Measurements from ENCODE around the gene GTF2E1.
"Not testable (repeated sequence)": the region's sequence is repeated elsewhere in the genome, so short reads cannot be mapped to it uniquely, and the experiment has no call there.

GTF2E1 gene

DNA sequence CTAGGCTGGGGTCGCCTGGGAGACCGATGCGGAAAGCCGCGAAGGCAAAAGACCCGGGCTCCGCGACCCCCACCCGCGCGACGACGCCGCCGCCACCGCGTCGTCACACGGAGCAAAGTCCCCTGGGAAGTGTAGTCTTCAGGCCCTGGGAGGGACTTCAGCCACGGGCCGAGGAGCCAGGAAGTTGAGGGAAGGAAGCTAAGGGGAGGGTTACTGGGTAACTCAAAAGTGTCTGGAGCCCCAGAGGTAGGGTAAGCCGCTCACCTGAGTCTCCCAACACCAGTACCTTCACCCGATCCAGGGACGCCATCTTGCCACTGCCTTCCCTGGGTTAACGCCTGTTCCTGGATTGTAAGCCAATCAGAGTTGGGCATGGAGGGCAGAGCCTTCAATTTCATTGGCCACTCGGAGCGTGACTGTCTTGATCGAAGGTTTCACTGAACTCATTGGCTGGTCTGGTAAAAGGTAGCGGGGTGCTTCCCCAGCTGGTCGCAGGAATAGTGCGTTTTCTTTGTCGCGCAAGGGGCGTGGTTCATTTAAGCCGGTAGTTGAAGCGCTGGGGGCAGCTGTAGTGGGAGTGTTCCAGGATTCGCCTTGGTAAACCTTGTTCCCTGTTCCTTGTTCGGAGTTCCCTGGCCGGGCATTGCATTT lies at the start of gene GTF2E1, which contains the start of gene RABL3:
Gene GTF2E1 (plus strand): TSS at position 547 of the 651 bp plus-strand sequence. CDS start 7,809 bp downstream, outside the sequence.
Gene RABL3 (minus strand): TSS at position 319 of the 651 bp plus-strand sequence. CDS start 9 bp downstream, at position 310.
- DNase-seq (ENCODE audit: low read depth in 1 of 2, low spot score in 1 of 2) = peak; percentile 86

DNA sequence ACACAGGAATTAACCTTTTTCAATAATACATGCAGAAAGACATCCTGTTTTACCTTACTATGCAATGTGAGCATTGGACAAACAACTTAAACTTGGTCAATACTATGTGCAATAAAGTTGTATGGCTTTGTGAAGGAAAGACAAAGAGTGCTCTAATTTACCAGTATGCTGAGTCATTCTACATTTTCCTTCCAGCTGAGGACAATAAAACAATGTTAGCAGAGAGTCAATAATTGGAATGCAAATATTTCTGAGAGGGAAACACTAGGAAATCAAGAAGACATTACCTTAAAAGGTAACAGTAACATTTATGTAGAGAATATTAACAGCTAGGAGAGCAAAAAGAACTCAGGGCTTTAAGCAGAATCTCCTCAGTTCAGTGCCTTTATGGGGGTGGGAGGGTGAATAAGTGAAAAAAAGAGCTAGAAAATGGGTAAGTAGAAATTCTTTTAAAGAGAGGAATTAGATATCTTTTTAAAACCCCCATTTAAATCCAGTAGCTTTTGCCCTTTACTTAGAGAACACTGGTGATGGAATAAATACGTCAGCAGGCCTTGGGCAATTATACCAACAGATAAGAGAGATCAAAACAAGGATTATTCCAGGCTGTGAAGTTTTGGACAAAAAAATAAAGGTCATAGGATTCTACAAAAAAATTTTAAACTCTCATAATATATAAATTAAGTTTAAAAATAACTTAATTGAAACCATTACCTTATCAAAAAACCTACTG lies 48.9 kb upstream of the GTF2E1 start:
- DNase-seq (ENCODE audit: low read depth in 1 of 2, low spot score in 1 of 2) = no peak

DNA sequence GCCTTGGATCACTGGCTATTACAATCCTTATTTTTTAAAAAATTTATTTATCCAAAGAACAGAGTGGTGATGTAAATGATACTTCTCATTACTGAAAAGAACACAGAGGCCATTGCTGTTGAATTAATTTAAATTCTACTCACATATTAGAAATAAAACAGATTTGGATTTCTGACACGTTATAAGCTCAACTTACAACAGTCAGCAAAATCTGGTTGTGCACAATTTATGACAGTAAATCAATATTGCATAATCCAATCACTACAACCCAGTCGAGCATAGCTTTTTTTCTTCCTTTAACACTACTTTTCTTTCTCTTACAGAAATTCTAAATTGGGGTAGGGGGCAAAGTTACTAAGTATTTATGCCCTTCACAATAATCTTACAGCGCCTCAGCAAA lies 43.2 kb upstream of the GTF2E1 start:
- no peak for DNase-seq (ENCODE audit: low read depth in 1 of 2, low spot score in 1 of 2)

DNA sequence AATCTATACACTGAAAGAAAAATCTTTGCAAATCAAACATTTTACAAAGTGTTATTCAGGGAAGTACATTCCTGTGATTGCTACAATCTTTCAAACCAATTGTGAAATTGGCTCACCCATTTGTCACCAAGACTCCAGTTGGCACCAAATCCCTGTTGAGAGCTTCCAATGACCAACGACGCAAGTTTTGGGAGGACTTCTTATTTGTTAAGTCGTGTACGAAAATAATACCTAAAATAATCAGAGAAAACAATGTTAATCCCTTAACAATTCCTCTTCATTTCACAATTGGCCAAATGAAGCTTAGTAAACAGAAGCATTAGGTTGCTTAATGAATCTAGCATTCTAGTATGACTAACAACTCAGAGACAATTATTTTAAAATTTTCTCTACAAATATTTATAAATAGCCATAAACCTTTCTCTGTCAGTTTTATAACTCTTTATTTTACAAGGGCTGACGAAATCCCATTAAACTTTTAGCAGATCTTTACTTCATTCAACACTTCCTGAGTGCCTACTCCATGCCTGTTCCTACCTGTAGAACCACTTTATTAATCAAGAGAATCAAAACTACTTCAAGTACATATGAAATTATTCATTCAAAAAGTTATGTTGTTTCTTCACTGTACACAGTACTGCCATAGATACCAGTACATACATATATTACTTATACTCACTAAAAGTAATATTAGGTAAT lies 36.5 kb upstream of the GTF2E1 start:
- DNase-seq (ENCODE audit: low read depth in 1 of 2, low spot score in 1 of 2) = no peak

DNA sequence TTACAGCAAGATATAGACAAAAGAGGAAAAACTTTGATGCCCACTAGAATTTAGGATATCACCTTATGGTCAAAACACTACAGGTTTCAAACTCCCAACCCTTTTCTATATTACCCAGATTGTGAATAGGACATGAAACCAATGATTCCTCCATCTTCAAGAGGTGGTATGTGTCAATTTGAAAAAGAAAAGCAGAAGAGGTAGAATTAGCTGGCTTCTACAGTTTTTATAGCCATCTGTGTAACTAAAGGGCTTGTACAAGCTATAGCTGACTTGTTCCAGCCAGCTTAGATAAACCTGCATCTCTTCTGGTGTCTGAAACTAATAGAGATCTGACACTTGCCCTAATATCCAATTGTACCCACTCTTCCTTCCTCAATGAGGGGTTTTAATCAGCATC lies 35.6 kb upstream of the GTF2E1 start:
- no peak for DNase-seq (ENCODE audit: low read depth in 1 of 2, low spot score in 1 of 2)

DNA sequence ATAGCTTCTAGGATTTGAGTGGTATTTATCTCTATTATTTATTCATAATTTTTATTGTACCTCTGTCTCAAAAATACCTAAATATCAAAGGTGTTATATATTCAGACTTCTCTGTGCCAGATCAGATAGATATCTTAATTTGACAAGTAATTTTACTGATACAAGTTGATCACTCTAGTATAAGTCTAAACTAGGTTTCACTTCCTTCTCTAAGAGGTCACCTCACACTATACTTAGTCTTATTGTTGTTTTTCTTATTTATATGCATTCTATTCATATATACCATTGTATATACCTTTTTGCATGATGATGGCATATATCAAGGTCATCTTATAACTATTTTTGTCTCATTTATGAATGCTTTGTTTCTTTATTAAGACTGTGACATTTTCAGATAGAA lies 34.1 kb upstream of the GTF2E1 start:
- DNase-seq (ENCODE audit: low read depth in 1 of 2, low spot score in 1 of 2) = no peak

DNA sequence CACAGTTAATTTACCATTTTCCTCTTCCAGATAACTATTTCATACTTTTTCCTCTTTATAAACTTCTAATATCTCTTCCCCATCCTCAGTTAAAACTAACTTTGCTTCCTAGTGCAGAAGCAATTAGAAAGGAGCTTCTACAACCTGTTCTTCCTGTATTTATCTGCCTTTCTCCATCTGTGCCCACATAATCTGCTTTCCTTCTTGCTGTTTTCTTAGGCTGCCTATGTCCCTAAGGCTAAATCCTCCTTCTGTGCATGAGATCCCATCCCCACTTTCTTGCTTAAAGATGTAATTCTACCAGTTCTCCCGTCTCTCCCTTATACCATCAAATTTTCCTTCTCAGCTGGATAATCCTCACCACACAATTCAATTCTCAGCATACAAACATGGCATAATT lies 32.2 kb upstream of the GTF2E1 start:
- DNase-seq (ENCODE audit: low read depth in 1 of 2, low spot score in 1 of 2) = no peak

DNA sequence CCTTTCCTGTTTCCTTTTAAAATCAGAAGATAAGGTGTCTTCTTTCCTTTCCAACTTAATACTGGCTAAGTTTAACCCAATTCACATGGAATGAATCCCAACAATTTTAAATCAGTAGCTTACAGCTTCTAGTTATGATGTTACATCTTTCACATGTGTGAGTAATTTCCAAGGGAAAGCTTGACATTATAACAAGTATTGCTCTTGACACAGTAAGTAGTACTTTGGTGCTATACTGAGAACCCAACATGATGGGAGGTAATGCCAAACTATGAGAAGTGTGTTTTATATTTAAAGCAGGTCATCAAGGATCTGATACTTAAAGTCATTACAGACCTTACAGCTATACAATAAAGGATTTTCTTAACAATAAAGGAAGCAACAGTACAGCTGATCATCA lies 29.3 kb upstream of the GTF2E1 start:
- DNase-seq (ENCODE audit: low read depth in 1 of 2, low spot score in 1 of 2) = no peak

DNA sequence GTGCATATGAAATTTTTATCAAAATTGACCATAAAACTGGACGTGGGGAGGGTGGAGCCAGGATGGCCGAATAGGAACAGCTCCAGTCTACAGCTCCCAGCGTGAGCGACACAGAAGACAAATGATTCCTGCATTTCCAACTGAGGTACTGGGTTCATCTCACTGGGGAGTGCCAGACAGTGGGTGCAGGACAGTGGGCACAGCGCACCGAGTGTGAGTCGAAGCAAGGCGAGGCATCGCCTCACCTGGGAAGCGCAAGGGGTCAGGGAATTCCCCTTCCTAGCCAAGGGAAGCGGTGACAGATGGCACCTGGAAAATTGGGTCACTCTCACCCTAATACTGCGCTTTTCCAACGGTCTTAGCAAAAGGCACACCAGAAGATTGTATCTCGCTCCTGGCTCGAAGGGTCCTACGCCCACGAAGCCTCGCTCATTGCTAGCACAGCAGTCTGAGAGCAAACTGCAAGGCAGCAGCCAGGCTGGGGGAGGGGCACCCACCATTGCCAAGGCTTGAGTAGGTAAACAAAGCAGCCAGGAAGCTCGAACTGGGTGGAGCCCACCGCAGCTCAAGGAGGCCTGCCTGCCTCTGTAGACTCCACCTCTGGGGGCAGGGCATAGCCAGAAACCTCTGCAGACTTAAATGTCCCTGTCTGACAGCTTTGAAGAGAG lies 23.2 kb upstream of the GTF2E1 start:
- peak; percentile 29 to 56 for DNase-seq (ENCODE audit: low read depth in 1 of 2, low spot score in 1 of 2)

DNA sequence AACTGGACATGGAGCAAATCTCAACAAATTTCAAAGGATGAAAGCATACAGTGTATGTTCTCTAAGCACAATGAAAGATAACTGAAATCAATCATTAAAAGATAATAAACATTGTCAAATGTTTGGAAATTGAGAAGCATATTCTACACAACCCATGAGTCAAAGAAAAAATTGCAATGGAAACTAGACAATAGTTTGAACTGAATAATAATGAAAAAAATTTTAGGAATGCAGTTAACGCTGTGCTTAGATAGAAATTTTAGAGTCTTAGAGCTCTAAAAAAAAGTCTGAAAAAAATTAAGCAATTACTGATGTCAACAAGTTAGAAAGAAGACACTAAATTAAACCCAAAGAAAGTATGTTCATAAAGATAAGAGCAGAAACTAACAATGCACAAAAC lies 15.8 kb upstream of the GTF2E1 start:
- DNase-seq (ENCODE audit: low read depth in 1 of 2, low spot score in 1 of 2) = no peak

DNA sequence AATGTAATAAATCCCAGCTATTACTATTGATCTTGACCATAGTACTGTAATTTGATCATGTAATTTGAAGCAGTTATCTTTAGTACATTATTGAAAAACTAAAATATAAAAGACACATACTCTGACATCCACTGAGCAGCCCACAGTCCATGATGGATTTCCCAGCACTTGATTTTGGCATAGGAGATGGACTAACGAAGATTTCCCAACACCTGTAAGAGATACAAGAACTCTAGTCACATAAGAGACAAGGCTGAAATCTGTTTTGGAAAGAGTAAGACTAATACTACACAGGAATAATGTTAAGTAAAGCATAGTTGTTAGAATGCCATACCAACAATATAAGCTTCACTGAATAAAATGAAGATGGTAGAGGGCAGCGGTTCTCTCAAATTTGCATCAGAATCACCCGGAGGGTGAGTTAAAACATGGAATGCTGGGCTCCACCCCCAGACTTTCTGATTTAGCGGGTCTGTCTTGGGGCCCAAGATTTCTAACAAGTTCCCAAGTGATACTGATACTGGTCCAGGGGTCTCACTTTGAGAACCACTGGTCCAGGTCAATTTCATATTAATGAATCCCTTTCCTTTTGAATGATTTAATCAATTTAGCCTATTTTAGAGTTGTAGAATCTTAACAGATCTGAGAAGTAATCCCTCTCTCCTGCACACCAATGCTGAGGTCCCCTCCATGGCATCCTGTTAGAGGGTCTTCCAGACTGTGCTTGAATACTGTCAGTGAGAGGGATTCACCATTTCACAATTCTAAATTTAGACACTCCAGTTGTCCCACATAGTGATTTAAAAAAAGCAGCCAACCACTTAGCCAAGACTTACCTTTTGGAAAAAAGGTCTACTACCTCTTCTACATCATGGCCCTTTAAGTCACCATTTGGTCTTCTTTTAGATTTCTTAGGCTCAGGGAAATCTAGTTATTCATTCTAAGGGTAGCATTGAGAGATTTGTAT lies 11.7 kb upstream of the GTF2E1 start:
- DNase-seq (ENCODE audit: low read depth in 1 of 2, low spot score in 1 of 2) = no peak

DNA sequence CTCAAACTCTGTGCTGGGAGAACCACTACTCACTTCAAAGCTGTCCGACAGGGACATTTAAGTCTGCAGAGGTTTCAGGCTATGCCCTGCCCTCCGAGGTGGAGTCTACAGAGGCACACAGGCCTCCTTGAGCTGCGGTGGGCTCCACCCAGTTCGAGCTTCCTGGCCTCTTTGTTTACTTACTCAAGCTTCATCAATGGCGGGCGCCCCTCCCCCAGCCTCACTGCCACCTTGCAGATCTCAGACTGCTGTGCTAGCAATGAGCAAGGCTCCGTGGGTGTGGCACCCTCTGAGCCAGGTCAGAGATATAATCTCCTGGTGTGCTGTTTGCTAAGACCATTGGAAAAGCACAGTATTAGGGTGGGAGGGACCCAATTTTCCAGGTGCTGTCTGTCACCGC lies 4.5 kb upstream of the GTF2E1 start:
- not testable (repeated sequence) for DNase-seq (ENCODE audit: low read depth in 1 of 2, low spot score in 1 of 2)

DNA sequence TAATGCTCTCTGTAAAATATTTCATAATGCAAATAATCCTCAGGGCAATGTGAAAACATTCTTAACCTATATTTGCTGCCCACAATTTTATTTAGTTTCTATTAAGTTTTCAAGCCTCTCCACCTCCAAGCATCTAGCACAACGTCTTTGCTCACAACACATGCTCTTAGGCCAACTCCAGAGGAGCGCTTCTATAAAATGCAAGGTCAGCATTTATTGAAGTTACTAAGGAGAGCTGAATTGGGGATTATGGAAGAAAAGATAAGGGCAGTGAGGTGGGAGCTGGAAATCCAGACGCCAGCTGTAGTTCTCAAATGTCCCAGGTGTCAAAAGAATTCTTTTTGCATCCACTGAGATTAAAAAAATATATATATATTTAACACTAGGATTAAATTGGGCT lies 1.2 kb upstream of the GTF2E1 start:
- no peak for DNase-seq (ENCODE audit: low read depth in 1 of 2, low spot score in 1 of 2)

DNA sequence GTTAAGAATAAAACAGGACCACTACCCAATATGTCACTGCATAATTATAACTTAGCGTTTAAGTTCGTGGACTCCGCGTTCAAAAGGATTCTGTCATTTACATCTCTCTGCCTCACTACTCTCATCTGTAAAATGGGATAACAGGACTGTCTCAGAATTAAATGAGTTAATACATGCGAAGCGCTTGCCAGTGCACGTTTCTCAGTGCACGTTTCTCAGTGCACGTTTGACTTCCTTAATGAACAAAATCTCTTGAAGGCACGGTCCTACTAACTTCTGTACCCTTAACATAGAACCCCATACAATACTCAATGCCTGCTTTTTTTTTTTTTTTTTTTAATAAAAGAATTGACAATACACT lies 727 bp upstream of the GTF2E1 start:
- no peak for DNase-seq (ENCODE audit: low read depth in 1 of 2, low spot score in 1 of 2)

DNA sequence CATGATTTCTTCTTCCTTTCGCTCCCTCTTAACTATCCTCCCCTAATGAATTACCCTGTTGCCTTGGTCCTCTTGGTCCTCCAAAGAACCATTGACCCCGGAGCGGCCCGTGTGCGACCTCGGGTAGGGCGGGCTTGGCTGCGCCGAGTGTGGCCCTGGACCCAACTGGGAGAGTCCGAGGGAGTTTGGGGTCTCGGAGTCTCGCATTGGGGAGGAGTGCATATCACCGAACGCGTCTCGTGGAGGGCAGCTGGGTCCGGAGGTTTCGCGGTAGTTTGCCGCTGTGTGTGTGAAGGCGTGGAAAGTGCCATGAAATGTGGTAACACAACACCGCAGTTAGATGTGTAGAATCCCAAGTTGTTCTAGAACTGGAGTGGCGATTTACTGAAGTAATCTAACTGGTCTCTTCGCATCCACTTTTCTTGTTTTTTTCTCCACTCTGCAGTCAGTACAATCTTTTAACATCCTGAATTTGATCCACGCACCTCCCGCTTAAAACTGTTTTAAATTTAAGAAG lies 363 bp downstream of the GTF2E1 start:
- no peak for DNase-seq (ENCODE audit: low read depth in 1 of 2, low spot score in 1 of 2)

DNA sequence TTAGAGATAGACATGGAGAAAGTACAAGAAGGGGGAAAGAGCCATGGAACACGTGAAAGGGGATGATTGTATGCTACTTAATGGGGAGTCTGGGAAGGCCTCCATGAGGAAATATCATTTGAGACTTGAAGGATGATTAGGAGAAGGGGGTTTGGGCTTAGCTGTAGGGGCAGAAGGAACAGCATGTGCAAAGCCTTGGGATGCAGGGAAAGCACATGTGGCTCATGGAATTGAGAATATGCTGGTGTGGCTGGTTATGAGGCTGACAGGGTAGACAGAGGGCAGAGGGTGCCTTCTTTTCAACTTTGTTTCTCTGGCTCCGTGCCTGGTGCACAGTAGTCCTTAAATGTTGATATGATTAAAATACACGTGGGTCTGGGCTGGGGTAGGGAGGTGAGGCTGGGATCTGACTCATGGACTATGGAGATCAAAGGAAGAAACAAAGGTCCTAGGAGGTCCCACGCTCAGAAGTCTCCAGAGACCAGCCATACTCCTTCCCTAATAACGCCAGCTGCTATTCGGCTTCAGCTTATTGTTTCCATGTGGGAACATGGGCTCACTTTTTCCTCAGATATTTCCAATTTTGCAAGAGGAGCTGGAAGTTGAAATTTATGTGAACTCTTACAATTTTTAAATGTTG lies 1.1 kb downstream of the GTF2E1 start:
- no peak for DNase-seq (ENCODE audit: low read depth in 1 of 2, low spot score in 1 of 2)

DNA sequence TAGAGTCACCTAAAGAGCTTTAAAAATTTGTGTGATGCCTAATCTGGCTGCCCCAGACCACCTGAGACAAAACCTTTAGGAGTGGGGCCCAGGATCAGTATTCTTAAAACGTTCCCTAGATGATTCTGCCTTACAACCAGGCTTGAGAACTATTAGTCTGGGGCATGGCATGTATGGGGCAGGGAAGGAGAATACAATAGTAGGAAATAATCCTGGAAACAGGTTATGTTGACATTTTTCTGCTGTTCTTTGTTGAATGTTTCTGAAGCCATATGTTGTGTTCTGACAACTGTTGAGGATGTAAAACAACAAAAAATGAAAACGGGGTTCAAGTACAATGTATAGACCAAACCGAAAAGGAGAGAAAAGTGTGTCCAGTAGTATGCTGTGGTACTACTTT lies 2.9 kb downstream of the GTF2E1 start:
- no peak for DNase-seq (ENCODE audit: low read depth in 1 of 2, low spot score in 1 of 2)

DNA sequence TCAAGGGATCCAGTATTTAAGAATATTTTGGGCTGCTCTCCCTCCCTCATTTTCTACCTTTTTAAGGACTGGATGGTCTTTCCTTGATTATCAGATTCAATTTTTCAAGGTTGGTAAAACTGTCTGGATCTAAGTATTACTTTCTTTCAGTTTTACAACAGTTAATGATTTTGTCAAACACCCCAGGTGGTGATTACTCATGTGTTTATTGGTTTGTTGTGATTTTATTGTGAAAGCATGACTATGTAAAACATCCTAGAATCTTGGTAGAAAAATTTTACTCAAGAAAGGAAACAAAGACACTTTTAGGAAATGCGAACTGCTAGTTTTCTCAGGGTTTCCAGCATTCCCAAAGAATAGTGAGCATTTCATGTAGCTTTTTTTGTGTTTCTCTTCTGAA lies 7.3 kb downstream of the GTF2E1 start:
- no peak for DNase-seq (ENCODE audit: low read depth in 1 of 2, low spot score in 1 of 2)

DNA sequence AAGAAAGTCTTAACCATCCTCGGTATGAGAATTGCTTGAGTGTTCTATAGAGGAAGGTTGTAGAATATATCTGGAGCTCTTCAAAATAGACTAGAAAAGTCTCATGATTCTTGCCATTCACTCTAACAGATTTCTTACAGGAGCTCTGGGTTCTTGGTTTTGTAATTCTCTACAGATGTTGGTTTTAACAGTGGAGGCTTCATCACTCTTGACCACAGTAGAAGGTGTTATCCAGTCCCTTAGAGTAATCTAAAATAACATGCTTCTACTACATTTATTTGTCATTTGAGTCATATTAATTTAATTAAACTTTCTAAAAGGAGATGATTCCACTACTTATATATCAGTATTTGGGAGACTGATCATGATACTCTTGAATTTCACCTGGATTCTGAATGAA lies 9.7 kb downstream of the GTF2E1 start:
- DNase-seq (ENCODE audit: low read depth in 1 of 2, low spot score in 1 of 2) = no peak

DNA sequence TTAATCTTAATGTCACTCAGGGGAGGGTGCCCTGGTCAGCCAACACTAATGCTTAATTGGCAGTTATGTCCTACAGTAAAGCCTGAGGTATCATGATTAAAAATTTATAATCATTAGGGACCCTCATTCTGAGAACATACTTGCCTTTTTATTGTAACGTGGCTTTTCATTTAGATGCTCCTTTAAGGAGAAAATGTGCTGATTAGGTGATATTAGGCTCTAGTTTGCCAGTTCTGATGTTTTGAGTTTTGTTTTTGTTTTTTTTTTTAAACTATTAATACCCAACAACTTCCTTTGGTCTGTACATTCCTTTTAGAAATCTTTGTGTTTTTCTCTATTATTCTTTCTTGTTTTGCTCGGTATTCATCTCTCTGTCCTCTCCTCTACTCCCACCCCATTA lies 10.3 kb downstream of the GTF2E1 start:
- no peak for DNase-seq (ENCODE audit: low read depth in 1 of 2, low spot score in 1 of 2)
